Head of caudate nucleus (tissue), 42 donors: ENCODE results near the gene ELAVL3.
"Not testable (repeated sequence)": the region's sequence is repeated elsewhere in the genome, so short reads cannot be mapped to it uniquely, and the experiment has no call there.

Experiments
- DNase-seq, 42 donors: peaks; one replicate each; pipeline versions ENCODE4 v3.0.0 to v3.0.0-alpha.2; 2020 to 2021; ENCODE audit warnings: mixed read lengths in 7 of 42
- intact Hi-C: fragments of 100-400 bp; cut with DNase I; formaldehyde crosslinking; loops from one replicate; pipeline ENCODE4 v1.15.0; 2022

The ELAVL3 gene

GRCh38 chr19:11422163-11423065, 58.4 kb downstream of the ELAVL3 start:
- intact Hi-C loops = no loop called here

DNA sequence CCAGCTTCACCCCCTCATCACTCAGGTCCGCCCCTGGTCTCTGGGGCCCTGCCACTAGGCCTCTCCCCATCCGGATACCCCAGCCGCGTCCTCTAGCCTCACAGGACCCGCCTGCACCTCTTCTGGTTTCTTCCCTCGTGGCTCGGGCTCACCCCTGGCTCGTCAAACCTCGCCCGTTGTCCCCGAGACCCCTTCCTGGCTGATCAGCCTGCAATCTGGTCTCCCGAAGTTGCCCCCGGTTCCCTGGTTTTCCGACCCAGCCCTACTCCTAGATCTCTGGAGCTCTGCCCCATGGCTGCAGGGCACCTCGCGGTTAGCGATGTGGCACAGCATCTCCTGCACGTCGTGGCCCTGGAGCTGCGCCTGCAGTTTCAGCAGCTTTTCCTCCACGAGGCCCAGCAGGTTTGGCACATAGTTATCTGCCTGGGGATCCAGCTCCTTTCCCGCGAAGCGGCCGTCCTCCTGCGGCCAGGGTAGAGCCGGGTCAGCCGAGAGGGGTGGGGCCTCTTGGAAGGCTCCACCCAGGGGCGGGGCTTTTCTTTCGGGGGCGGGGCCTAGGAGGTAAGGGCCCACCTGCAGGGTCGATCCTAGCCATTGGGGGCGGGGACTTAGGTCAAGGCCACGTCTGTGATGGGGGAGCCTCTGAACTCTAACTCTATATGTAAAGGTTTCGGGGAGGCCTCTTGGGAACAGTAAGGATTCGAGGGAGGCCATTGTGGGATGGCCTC, 59.3 kb downstream of the ELAVL3 start:
- intact Hi-C loops = no loop called here
- peak in 6 of 42 donors; percentile 15 to 57 (median 35) for DNase-seq

More at GRCh38 chr19:11422163-11423065, 58.4 kb downstream of the ELAVL3 start:
- peak in 40 of 42 donors; percentile 21 to 75 (median 55) for DNase-seq

DNA sequence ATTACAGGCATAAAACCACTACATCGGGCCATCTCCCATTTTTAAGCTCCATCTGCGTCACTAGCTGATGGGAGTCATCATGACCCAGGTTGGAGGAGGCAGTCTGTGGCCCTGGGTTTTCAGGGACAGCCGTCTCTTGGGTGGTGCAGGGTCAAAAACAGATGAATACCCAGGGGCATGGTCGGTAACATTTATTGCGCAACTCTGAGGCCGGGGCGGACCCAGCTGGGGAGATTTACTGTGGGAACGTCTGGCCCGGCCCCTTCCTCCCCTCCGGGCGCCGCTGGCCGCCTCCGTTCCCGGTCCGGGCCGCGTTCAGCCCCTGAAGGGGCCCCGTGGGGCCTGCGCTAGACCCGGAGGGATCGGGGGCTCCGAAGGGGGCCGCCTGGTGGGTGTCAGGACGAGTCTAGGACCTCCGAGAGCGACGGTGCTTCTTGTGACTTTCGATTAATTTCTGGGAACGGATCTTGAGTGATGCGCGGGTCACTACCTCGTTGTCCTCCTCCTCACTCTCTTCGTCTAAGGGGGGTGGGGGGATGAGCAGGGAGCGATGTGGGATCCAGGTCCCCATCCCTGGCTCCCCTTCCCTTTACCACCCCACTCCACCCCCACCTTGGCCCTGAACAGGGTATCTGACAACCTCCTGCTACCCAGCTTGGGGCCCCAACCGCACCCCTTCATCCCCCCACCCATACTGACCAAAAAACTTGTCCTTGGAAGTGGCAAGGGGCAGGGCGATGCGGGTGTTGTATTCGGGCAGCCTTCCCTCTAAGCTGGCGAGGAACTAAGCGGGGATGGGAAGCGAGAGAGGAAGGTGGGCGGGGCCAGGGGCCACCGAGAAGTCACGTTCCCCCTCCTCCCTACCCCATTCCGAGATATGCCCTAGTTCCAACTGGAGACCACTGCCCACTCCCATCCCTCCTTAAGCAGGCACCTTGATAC, 60.1 kb downstream of the ELAVL3 start:
- DNase-seq = peak in 16 of 42 donors; percentile 15 to 58 (median 35)

DNA sequence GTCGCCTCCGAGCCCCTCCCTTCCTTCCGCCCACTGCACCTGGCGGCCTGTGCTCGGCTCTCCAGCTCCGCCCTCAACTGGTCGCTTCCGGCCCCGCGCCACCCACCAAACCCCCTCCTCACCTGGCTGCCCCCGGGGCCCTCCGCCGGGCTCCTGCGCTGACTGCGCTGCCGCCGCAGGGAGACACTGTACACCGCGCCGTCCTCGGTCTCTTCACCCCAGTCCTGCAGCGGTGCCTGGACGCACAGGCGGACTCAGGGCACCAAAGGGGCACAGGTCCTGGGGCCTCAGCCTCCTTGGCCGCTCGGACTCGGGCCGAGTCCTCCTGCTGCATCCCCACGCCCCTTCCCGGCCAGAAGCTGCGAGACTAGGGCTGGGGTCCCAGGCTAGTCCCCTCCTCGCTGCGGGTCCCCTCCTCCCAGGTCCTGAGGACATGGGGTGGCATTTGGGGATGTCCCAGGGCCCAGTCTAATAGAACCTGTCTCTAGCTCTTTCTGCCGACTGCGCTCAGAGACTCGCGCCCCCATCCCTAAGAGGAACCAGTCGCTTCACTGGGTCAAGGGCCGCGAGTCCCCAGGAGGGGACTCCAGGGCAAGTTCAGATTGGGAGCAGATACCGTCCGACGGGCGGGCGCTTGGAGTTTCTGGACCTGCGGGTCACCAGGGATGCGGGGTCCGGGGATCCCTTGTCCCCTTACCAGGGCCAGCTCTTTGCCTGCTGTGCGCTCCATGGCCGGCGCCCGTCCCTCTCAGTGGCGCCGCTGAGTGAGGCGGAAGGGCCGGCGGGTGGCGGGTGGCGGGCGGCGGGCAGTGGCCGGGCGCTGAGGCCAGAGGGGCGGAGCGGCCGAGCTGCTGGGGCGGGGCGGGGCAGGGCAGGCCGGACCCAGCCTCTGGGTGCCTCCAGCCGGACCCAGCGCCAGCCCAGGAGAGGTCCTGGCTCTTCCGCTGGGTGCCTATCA, 62.0 kb downstream of the ELAVL3 start, which contains the start of gene RGL3:
RGL3 (minus strand) TSS at position 766 of the 958 bp plus-strand sequence; CDS start at position 730, 36 bp downstream.
- intact Hi-C loops = no loop called here
- DNase-seq = peak in 17 of 42 donors; percentile 6 to 63 (median 36)

More for the DNA sequence above, 60.1 kb downstream of the ELAVL3 start:
- intact Hi-C loops = no loop called here

DNA sequence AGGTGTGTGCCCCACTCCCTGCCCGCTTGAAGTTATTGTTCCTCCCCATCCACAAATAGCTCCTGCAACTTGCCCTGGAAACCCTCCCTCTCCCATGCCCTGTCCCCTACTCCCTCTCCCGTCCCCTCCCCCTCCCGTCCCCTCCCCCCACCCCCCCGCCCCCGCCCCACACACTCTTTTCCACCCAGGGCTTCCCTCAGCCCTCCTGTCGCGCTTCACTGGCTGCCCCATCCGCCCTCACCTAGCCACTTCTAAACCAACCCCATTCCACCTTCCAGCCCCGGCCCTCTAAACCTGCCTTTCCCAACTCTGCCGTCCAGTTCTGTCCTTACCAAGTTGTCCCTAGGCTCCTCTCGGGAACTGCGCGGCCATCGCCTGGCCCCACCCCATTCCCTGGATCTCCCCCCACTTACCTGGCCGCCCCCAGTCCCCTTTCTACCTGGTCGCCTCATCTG, 62.7 kb downstream of the ELAVL3 start:
- no peak for DNase-seq
- intact Hi-C loops = no loop called here

DNA sequence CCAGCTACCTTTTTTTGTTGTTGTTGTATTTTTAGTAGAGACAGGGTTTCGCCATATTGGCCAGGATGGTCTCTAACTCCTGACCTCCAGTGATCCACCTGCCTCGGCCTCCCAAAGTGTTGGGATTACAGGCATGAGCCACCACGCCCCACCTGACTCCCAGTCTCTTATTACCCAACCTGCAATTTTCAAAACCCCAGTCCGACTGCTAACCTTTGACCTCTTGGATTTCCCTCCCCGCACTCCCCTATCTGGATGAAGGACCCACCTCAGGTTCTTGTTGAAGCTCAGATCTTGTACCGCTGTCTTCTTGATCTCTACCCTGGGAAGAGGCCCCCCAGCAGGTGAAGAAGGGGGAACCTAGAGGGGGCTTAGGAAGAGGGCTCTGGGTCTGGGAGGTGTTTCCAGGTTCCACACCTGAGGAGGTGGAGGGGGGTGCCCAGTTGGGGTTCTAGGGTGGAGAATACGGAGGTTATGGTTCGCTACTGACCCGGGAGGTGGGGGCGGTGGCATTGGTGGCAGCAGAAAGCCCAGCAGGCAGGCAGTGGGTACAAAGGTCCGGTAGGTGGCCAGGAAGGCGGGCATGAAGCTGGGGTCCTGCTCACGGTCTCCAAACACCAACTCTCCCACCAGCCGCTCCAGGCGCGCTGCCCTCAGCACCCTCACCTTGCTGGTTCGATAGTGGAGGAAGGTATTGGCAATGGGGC, 64.3 kb downstream of the ELAVL3 start:
- no peak for DNase-seq
- intact Hi-C loops = no loop called here

GRCh38 chr19:11414544-11414943, 66.3 kb downstream of the ELAVL3 start:
- DNase-seq = no peak
- intact Hi-C loops = no loop called here

GRCh38 chr19:11410682-11411081, 70.2 kb downstream of the ELAVL3 start:
- intact Hi-C loops = no loop called here
- DNase-seq = no peak

- intact Hi-C loops = no loop called here
Observed at GRCh38 chr19:11408591-11408990, 72.3 kb downstream of the ELAVL3 start.

GRCh38 chr19:11406703-11407236, 74.1 kb downstream of the ELAVL3 start:
- DNase-seq, intact Hi-C loops: not testable (repeated sequence)

More at GRCh38 chr19:11408591-11408990, 72.3 kb downstream of the ELAVL3 start:
- DNase-seq = no peak

DNA sequence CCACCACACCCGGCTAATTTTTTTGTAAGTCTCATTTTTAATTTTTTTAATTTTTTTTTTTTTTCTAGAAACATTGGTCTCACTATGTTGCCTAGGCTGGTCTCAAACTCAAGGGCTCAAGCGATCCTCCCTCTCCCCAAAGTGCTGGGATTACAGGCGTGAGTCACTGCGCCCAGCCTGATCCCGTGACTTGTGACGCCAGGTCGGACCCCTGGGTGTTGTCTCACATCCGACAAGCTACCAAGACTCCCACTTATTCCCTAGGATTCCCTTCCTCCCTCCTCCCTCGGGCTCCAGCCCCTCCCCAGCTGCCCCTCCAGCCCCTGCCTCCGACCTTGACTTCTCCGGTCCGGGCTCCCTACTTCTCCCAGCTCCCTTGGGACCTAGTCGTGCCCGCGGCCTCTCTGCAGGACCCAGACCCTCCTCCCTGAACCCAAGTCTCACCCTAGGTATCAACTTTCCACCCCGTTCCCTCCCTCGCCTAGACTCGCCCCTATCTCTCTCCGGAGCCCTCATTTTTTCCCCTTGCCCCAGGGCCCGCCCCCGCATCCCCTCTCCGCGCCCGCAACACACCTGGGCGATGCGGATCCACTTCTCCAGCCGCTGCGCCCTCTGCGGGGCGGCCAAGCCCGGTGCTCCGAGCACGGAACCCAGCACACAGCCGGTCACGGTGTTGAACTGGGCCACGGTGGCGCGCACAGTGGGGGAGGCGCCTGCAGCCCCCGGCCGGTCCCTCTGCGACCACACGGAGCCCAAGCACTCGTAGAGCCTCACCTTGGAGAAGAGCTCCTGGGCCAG, 74.8 kb downstream of the ELAVL3 start:
- peak in 10 of 42 donors; percentile 23 to 62 (median 40) for DNase-seq
- intact Hi-C loops = no loop called here

- no peak for DNase-seq
- intact Hi-C loops = no loop called here
Observed at GRCh38 chr19:11404588-11405222, 76.1 kb downstream of the ELAVL3 start.

- no peak for DNase-seq
- intact Hi-C loops = no loop called here
Observed at GRCh38 chr19:11401808-11402543, 78.9 kb downstream of the ELAVL3 start.
